HepG2 (cell line): ENCODE data around the gene NOB1. TPM values are rescaled to one million over a fixed set of nuclear protein-coding genes. Genes with fewer than 3 reads are reported as not detected.

Experiments used
- FOXC1 ChIP-seq: sonication (generic); formaldehyde crosslinking; IDR thresholded peaks from 2 replicates; pipeline ENCODE4 v1.8.0; 2022; ENCODE audit warnings: mild to moderate bottlenecking, missing genetic modification reagents, borderline replicate concordance
- HDAC1 ChIP-seq: sonication (generic); formaldehyde crosslinking; IDR thresholded peaks from 2 replicates; pipeline ENCODE4 v1.5.1; 2020; ENCODE audit warnings: mild to moderate bottlenecking, missing genetic modification reagents
- KMT2A ChIP-seq: sonication (generic); formaldehyde crosslinking; IDR thresholded peaks from 2 replicates; pipeline ENCODE4 v1.4.0; 2020; ENCODE audit warnings: missing genetic modification reagents
- NCOA1 ChIP-seq: sonication (generic); formaldehyde crosslinking; IDR thresholded peaks from 2 replicates; pipeline ENCODE4 v1.9.0; 2021; ENCODE audit warnings: missing genetic modification reagents
- POLR2A ChIP-seq, 2 experiments: IDR thresholded peaks; 2 replicates each; pipeline ENCODE4 v1.6.1; 2011; ENCODE audit warnings: low read depth in 2 of 2, low read length in 2 of 2, mild to moderate bottlenecking in 1 of 2, moderate library complexity in 1 of 2; ENCODE audit not compliant: insufficient read depth in 1 of 2
- RBFOX2 ChIP-seq: fragments of 200-400 bp; formaldehyde crosslinking; IDR thresholded peaks from 2 replicates; pipeline ENCODE4 v1.6.1; 2017; ENCODE audit warnings: low read depth, mild to moderate bottlenecking, low read length
- ZNF205 ChIP-seq: IDR thresholded peaks from 2 replicates; pipeline ENCODE4 v1.6.1; 2018; ENCODE audit warnings: missing biosample characterization, missing genetic modification reagents
- ZNF234 ChIP-seq: sonication (generic); formaldehyde crosslinking; conservative IDR thresholded peaks from 2 replicates; pipeline ENCODE4 v1.5.1; 2020; ENCODE audit warnings: mild to moderate bottlenecking, missing genetic modification reagents
- ZNF713 ChIP-seq: sonication (generic); formaldehyde crosslinking; IDR thresholded peaks from 2 replicates; pipeline ENCODE4 v1.4.0; 2020; ENCODE audit warnings: mild to moderate bottlenecking, missing genetic modification reagents
- polyA plus RNA-seq, 8 experiments: library from polyadenylated mRNA; depleted of rRNA in 3 of 8; stranded (reverse) in 7 of 8; unstranded in 1 of 8; fragments of >200 nt; fragmentation: Illumina TruSeq in 4 of 8; extraction: Trizol in 4 of 8; gene quantifications; 2 replicates each; pipeline versions ENCODE4 v1.2.1 to v1.2.3, GENCODE V29; 2011 to 2016; ENCODE audit warnings: low read depth in 4 of 8, missing spikeins in 1 of 8, mixed read lengths in 1 of 8; ENCODE audit not compliant: insufficient read depth in 1 of 8
- total RNA-seq, 5 experiments: library from RNA; depleted of rRNA; stranded (reverse); fragments of >200 nt; fragmentation: Illumina TruSeq; extraction: Trizol; gene quantifications; 2 replicates each; pipeline ENCODE4 v1.2.3, GENCODE V29; 2016; ENCODE audit warnings: low read depth in 1 of 5
- TF ChIP-seq, protein P1 (sequence below): sonication (generic); formaldehyde crosslinking; IDR thresholded peaks from 2 replicates; pipeline ENCODE4 v1.4.0; 2020; ENCODE audit warnings: mild to moderate bottlenecking, missing genetic modification reagents
- TF ChIP-seq, protein P2 (sequence below): sonication (generic); formaldehyde crosslinking; conservative IDR thresholded peaks from 2 replicates; pipeline ENCODE4 v1.4.0; 2020; ENCODE audit warnings: missing genetic modification reagents
- TF ChIP-seq, protein P3 (sequence below): IDR thresholded peaks from 2 replicates; pipeline ENCODE4 v1.6.1; 2016
- TF ChIP-seq, protein P4 (sequence below): sonication (generic); formaldehyde crosslinking; IDR thresholded peaks from 2 replicates; pipeline ENCODE4 v1.4.0; 2020; ENCODE audit warnings: mild to moderate bottlenecking, low read depth, missing genetic modification reagents
- TF ChIP-seq, protein P5 (sequence below), 2 experiments: sonication (generic) in 1 of 2; formaldehyde crosslinking in 1 of 2; IDR thresholded peaks; 2 replicates each; pipeline versions ENCODE4 v1.5.1 to v1.6.1; 2011 to 2020; ENCODE audit warnings: borderline replicate concordance in 1 of 2, low read depth in 1 of 2, low read length in 1 of 2, mild to moderate bottlenecking in 1 of 2, missing genetic modification reagents in 1 of 2, moderate library complexity in 1 of 2
- TF ChIP-seq, protein P6 (sequence below): sonication (generic); formaldehyde crosslinking; conservative IDR thresholded peaks from 2 replicates; pipeline ENCODE4 v1.8.1; 2023; ENCODE audit warnings: missing genetic modification reagents

Gene NOB1
- total and polyA plus RNA-seq, 2 of the 13 experiments (the other 11 are each of a cell fraction or from before 2014, with no cell fraction given) = 47.1 to 162 TPM

DNA sequence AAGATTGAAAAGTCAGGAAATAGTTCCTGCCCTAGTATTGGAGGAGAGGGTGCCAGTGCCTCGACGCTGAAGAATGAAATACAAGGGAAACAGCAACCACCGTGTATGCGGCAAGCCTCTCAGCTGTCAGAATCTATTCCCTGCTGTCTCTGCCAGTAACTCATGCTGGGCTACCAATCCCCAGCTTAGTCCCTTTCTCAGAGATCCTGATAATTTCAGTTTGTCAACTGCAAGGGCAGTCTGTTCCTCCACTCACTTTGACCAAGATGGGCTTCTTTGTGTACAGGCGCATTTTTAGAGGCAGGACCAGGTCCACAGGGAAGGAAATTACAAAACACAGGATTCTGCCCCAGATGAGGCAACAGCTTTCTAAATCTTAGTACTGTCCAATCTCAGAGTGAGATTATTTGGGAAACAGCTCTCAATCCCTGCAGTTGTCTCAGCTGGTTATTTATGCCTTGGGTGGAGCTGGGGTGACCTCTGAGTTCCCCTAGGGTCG lies 29.7 kb downstream of the NOB1 start (continued):
- TF ChIP-seq, protein P1, sequence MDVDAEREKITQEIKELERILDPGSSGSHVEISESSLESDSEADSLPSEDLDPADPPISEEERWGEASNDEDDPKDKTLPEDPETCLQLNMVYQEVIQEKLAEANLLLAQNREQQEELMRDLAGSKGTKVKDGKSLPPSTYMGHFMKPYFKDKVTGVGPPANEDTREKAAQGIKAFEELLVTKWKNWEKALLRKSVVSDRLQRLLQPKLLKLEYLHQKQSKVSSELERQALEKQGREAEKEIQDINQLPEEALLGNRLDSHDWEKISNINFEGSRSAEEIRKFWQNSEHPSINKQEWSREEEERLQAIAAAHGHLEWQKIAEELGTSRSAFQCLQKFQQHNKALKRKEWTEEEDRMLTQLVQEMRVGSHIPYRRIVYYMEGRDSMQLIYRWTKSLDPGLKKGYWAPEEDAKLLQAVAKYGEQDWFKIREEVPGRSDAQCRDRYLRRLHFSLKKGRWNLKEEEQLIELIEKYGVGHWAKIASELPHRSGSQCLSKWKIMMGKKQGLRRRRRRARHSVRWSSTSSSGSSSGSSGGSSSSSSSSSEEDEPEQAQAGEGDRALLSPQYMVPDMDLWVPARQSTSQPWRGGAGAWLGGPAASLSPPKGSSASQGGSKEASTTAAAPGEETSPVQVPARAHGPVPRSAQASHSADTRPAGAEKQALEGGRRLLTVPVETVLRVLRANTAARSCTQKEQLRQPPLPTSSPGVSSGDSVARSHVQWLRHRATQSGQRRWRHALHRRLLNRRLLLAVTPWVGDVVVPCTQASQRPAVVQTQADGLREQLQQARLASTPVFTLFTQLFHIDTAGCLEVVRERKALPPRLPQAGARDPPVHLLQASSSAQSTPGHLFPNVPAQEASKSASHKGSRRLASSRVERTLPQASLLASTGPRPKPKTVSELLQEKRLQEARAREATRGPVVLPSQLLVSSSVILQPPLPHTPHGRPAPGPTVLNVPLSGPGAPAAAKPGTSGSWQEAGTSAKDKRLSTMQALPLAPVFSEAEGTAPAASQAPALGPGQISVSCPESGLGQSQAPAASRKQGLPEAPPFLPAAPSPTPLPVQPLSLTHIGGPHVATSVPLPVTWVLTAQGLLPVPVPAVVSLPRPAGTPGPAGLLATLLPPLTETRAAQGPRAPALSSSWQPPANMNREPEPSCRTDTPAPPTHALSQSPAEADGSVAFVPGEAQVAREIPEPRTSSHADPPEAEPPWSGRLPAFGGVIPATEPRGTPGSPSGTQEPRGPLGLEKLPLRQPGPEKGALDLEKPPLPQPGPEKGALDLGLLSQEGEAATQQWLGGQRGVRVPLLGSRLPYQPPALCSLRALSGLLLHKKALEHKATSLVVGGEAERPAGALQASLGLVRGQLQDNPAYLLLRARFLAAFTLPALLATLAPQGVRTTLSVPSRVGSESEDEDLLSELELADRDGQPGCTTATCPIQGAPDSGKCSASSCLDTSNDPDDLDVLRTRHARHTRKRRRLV (CRISPR knock-in tag) = peak; percentile 57; the same call in 1 of the 2 replicates
- TF ChIP-seq RBFOX2 = peak; percentile 22; the same call in 1 of the 2 replicates
- peak in 1 of 2 experiments; percentile 55; a peak in 1 of 4 replicates for TF ChIP-seq POLR2A (IDR thresholded peaks at IDR 0.05; ENCODE audit: insufficient read depth in 1 of 2, low read depth in 2 of 2, low read length in 2 of 2)
- TF ChIP-seq ZNF234 = no peak
- TF ChIP-seq, protein P2, sequence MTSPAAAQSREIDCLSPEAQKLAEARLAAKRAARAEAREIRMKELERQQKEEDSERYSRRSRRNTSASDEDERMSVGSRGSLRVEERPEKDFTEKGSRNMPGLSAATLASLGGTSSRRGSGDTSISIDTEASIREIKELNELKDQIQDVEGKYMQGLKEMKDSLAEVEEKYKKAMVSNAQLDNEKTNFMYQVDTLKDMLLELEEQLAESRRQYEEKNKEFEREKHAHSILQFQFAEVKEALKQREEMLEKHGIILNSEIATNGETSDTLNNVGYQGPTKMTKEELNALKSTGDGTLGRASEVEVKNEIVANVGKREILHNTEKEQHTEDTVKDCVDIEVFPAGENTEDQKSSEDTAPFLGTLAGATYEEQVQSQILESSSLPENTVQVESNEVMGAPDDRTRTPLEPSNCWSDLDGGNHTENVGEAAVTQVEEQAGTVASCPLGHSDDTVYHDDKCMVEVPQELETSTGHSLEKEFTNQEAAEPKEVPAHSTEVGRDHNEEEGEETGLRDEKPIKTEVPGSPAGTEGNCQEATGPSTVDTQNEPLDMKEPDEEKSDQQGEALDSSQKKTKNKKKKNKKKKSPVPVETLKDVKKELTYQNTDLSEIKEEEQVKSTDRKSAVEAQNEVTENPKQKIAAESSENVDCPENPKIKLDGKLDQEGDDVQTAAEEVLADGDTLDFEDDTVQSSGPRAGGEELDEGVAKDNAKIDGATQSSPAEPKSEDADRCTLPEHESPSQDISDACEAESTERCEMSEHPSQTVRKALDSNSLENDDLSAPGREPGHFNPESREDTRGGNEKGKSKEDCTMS (CRISPR knock-in tag) = no peak
- peak; percentile 62; the same call in 1 of the 2 replicates for TF ChIP-seq NCOA1
- TF ChIP-seq ZNF713 (CRISPR knock-in tag) = no peak
- no peak for TF ChIP-seq HDAC1 (CRISPR knock-in tag)
- TF ChIP-seq ZNF205 (CRISPR knock-in tag) = no peak
- TF ChIP-seq, protein P3, sequence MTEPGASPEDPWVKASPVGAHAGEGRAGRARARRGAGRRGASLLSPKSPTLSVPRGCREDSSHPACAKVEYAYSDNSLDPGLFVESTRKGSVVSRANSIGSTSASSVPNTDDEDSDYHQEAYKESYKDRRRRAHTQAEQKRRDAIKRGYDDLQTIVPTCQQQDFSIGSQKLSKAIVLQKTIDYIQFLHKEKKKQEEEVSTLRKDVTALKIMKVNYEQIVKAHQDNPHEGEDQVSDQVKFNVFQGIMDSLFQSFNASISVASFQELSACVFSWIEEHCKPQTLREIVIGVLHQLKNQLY (CRISPR knock-in tag) = 0 out of 2 replicates have a peak, but pooled peaks have one; percentile 11
- 0 out of 2 replicates have a peak, but pooled peaks have one; percentile 72 for TF ChIP-seq FOXC1 (CRISPR knock-in tag)
- TF ChIP-seq, protein P4, sequence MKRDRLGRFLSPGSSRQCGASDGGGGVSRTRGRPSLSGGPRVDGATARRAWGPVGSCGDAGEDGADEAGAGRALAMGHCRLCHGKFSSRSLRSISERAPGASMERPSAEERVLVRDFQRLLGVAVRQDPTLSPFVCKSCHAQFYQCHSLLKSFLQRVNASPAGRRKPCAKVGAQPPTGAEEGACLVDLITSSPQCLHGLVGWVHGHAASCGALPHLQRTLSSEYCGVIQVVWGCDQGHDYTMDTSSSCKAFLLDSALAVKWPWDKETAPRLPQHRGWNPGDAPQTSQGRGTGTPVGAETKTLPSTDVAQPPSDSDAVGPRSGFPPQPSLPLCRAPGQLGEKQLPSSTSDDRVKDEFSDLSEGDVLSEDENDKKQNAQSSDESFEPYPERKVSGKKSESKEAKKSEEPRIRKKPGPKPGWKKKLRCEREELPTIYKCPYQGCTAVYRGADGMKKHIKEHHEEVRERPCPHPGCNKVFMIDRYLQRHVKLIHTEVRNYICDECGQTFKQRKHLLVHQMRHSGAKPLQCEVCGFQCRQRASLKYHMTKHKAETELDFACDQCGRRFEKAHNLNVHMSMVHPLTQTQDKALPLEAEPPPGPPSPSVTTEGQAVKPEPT (CRISPR knock-in tag) = no peak
- TF ChIP-seq, protein P5, sequence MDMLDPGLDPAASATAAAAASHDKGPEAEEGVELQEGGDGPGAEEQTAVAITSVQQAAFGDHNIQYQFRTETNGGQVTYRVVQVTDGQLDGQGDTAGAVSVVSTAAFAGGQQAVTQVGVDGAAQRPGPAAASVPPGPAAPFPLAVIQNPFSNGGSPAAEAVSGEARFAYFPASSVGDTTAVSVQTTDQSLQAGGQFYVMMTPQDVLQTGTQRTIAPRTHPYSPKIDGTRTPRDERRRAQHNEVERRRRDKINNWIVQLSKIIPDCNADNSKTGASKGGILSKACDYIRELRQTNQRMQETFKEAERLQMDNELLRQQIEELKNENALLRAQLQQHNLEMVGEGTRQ (IDR thresholded peaks at IDR 0.05; ENCODE audit: low read depth, low read length) = 0 out of 2 replicates have a peak, but pooled peaks have one; percentile 1
- TF ChIP-seq, protein P5 (CRISPR knock-in tag; IDR thresholded peaks at IDR 0.05; ENCODE audit: borderline replicate concordance) = no peak
- peak; percentile 30; the same call in 1 of the 2 replicates for TF ChIP-seq KMT2A
- TF ChIP-seq, protein P6, sequence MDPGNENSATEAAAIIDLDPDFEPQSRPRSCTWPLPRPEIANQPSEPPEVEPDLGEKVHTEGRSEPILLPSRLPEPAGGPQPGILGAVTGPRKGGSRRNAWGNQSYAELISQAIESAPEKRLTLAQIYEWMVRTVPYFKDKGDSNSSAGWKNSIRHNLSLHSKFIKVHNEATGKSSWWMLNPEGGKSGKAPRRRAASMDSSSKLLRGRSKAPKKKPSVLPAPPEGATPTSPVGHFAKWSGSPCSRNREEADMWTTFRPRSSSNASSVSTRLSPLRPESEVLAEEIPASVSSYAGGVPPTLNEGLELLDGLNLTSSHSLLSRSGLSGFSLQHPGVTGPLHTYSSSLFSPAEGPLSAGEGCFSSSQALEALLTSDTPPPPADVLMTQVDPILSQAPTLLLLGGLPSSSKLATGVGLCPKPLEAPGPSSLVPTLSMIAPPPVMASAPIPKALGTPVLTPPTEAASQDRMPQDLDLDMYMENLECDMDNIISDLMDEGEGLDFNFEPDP = peak; percentile 97; the same call in 1 of the 2 replicates
